Limb (tissue), 2 donors: ENCODE measurements around the gene PARPBP.
"Not testable (repeated sequence)": the region's sequence is repeated elsewhere in the genome, so short reads cannot be mapped to it uniquely, and the experiment has no call there.

Experiments
- DNase-seq, 2 donors: peaks; one replicate each; pipeline ENCODE4 v3.0.0-alpha.2; 2016; ENCODE audit errors: extremely low spot score in 2 of 2

PARPBP gene, protein sequence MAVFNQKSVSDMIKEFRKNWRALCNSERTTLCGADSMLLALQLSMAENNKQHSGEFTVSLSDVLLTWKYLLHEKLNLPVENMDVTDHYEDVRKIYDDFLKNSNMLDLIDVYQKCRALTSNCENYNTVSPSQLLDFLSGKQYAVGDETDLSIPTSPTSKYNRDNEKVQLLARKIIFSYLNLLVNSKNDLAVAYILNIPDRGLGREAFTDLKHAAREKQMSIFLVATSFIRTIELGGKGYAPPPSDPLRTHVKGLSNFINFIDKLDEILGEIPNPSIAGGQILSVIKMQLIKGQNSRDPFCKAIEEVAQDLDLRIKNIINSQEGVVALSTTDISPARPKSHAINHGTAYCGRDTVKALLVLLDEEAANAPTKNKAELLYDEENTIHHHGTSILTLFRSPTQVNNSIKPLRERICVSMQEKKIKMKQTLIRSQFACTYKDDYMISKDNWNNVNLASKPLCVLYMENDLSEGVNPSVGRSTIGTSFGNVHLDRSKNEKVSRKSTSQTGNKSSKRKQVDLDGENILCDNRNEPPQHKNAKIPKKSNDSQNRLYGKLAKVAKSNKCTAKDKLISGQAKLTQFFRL

GRCh38 chr12:102119674-102120563 is at the start of gene PARPBP, which contains the start of gene NUP37:
TSS of gene PARPBP (plus strand) at chr12:102120183. CDS start at chr12:102123889, 3,706 bp downstream.
TSS of gene NUP37 (minus strand) at chr12:102120114. CDS start at chr12:102118518, 1,596 bp downstream.
- peak; percentile 89 to 94 for DNase-seq

GRCh38 chr12:102072092-102072491 is 47.9 kb upstream of the PARPBP start:
- not testable (repeated sequence) for DNase-seq

- no peak for DNase-seq
Measured at GRCh38 chr12:102080842-102081241, 39.1 kb upstream of the PARPBP start.

GRCh38 chr12:102089228-102089835 is 30.7 kb upstream of the PARPBP start:
- not testable (repeated sequence) for DNase-seq

DNA sequence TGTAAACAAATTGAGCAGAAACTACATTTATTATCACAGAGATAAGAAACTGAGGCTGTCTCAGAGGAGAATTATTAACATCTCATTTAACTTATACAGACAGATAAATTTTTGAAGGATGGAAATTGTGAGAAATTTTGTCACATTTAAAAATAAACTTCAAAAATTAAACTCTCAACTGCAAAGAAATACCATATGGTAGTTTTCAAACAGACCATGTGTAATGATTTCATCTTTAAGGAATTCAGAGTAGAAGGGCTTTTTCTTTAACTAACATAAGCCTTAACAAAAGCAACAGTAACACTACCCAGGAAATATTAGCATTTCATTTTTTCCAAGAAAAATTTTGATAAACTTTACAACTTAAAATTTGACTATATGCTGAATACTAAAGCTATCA is 26.7 kb upstream of the PARPBP start:
- DNase-seq, result peak in 1 of 2 donors; percentile 24

- peak in 1 of 2 donors; percentile 21 for DNase-seq
Measured at GRCh38 chr12:102095677-102096263, 24.2 kb upstream of the PARPBP start.

DNA sequence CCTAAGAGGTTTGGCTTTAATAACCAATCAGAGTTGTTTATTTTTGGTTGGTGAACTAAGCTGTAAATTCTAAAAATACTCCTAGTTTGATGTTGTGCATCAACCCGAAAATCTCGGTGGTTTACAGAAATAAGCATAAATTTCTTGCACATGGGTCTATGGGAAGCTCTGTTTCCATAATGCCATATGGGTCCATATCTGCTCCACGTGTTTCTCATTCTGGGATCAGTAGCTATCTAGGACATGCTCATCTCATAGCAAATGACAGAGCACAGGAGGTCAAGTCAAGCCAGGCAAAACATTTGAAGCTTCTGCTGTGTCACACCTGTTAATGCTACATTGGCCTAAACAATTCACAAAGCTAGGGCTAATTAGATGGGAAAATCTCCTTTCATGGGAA is 23.1 kb upstream of the PARPBP start:
- no peak for DNase-seq

GRCh38 chr12:102106905-102107304 is 13.1 kb upstream of the PARPBP start:
- DNase-seq, result no peak

DNA sequence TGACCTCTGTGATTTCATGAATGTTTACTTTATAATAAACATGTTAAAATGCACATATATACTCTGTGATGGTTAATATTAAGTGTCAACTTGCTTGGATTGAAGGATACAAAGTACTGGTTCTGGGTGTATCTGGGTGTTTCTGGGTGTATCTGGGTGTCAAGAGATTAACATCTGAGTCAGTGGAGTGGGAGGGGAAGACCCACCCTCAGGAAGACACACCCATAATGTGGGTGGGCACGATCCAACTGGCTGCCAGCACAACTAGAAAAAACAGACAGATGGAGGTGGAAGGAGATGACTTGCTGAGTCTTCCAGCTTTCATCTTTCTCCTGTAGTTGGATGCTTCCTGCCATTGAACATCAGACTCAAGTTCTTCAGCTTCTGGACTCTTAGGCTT is 12.0 kb upstream of the PARPBP start:
- DNase-seq, result no peak

DNA sequence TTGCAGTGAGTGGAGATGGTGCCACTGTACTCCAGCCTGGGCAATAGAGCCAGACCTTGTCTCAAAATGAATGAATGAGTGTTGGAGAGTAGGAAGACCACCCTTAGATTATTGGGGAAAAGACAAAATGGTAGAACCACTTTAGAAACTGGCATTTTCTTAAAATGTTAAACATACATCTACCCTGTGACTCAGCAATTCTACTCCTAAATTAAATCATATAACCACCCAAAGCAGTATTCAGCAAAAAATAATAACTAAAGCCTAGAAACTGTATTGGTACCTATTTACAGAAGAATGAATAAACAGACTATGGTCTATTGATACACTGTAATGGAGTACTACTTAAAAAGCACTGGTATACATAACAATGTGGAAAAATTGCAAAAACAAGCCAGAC is 9.2 kb upstream of the PARPBP start:
- no peak for DNase-seq

DNA sequence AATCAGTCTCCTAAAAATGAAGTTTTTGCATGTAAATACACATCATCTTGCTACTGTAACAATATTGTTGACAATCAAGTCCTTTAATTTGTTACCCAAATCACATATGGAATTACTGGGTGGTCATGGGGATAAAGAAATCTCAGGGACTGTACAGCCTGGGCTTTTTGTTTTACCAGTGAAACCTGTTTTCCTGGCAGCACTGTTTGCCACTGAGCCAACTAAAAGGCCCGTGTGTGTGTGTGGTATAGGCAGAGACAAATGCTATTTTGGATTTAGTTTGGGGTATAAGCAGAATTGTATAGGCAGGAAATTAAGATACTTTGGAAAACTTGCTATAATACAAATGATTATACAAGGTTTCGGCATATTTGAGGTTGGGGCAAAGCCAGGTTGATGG is 5.8 kb upstream of the PARPBP start:
- DNase-seq, result no peak

DNA sequence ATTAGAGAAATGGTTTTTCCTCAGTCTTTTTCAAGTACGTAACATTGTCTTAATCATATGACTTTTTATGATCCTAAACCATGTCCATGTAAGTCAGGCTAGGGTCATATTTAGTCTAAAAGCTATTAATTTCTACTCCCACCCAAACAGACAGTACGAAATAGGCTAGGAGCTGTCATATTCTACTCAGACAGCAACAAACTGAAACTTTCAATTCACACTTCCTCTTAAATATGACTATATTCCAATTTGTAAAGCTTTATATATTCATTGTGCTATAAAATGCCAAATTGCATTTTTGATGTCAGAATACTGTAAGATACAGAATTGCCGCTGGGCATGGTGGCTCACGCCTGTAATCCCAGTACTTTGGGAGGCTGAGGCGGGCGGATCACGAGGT is 3.6 kb upstream of the PARPBP start:
- no peak for DNase-seq

DNA sequence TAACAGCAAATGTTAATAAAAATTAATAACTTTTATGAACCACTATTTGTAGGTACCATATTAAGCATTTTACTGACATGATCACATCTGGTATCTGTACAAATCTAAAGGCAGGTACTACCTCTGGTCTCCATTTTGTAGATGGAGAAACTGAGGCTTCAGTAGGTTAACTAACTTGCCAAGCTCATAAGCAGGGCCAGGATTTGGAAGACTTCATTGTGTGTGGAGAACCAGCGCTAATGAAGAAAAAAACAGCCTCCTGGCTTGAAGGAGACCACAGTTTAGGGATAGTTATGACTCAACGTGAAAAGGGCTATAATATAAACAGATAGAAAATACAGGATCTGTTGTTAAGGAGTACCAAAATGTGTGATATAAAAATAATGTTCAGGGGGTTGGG is 1.1 kb upstream of the PARPBP start:
- no peak for DNase-seq

DNA sequence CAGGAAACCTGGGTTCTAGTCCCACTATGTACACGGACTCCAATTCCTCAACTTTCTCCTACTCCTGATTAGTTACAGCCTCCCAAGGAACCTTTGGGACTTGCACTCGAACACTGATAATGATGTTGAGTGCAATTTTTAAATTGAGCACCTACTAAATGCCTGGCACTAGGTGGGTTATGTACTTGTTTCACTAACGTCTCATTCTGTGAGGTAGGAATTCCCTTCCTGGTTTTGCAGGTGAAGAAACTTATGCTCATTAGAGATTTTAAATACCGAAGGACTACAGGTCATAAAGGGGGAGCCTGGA is 536 bp downstream of the PARPBP start:
- no peak for DNase-seq

GRCh38 chr12:102120886-102121285 is 903 bp downstream of the PARPBP start:
- DNase-seq, result no peak

DNA sequence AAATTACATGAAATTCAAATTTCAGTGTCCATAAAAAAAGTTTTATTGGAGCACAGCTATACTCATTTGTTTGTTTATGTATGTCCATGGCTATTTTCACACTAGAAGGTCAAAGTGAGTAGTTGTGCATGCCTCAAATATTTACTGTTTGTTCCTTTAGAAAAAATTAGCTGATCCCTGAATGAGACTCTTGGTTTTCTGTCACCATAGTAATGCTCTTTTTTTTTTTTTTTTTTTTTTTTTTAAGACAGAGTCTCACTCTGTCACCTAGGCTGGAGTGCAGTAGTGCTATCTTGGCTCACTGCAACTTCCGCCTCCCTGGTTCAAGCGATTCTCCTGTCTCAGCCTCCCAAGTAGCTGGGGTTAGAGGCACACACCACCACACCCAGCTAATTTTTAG is 1.3 kb downstream of the PARPBP start:
- not testable (repeated sequence) for DNase-seq

GRCh38 chr12:102130720-102131119 is 10.7 kb downstream of the PARPBP start:
- not testable (repeated sequence) for DNase-seq

- DNase-seq, result not testable (repeated sequence)
Measured at GRCh38 chr12:102131442-102131841, 11.5 kb downstream of the PARPBP start.

GRCh38 chr12:102137619-102138018 is 17.6 kb downstream of the PARPBP start:
- not testable (repeated sequence) for DNase-seq

DNA sequence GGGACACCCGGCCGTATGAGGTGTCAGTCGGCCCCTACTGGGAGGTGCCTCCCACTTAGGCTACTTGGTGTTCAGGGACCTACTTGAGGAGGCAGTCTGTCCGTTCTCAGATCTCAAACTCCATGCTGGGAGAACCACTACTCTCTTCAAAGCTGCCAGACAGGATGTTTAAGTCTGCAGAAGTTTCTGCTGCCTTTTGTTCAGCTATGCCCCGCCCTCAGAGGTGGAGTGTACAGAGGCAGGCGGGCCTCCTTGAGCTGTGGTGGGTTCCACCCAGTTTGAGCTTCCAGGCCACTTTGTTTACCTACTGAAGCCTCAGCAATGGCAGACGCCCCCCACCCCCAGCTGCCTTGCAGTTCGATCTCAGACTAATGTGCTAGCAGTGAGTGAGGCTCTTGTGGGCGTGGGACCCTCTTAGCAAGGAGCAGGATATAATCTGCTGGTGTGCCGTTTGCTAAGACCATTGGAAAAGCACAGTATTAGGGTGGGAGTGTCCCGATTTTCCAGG is 22.9 kb downstream of the PARPBP start:
- not testable (repeated sequence) for DNase-seq

GRCh38 chr12:102144221-102144620 is 24.2 kb downstream of the PARPBP start:
- DNase-seq, result no peak
